RWPE2 (cell line): Measurements from ENCODE around the gene MAN1C1.

Experiments
- ATAC-seq: fragments of 200-7000 bp; cut with Tn5 transposase; 3 replicates; pipeline ENCODE4 v1.9.1; 2021; ENCODE audit warnings: low read depth
- DNase-seq: peaks from one replicate; pipeline ENCODE4 v3.0.0-alpha.2; 2020; ENCODE audit warnings: low spot score
- H3K27ac ChIP-seq: fragments of 450-650 bp; 2 replicates; pipeline ENCODE4 v1.5.1; 2017; ENCODE audit warnings: mild to moderate bottlenecking; ENCODE audit not compliant: poor library complexity, severe bottlenecking
- H3K27me3 ChIP-seq: fragments of 250-450 bp; sonication (Bioruptor Pico); 2 replicates; pipeline ENCODE4 v1.5.1; 2021; ENCODE audit warnings: mild to moderate bottlenecking, moderate library complexity; ENCODE audit not compliant: insufficient read depth, poor library complexity, severe bottlenecking
- H3K36me3 ChIP-seq: fragments of 250-450 bp; sonication (Bioruptor Pico); 2 replicates; pipeline ENCODE4 v1.5.1; 2020; ENCODE audit warnings: low read depth, mild to moderate bottlenecking, moderate library complexity
- H3K4me1 ChIP-seq: fragments of 250-450 bp; sonication (Bioruptor Pico); 2 replicates; pipeline ENCODE4 v1.5.1; 2021; ENCODE audit warnings: mild to moderate bottlenecking, moderate library complexity; ENCODE audit not compliant: insufficient read depth, poor library complexity, severe bottlenecking
- H3K4me3 ChIP-seq: fragments of 250-450 bp; sonication (Bioruptor Pico); 2 replicates; pipeline ENCODE4 v1.5.1; 2021; ENCODE audit warnings: mild to moderate bottlenecking, moderate library complexity; ENCODE audit not compliant: severe bottlenecking
- H3K9me3 ChIP-seq: fragments of 250-450 bp; sonication (Bioruptor Pico); 2 replicates; pipeline ENCODE4 v1.5.1; 2021; ENCODE audit warnings: mild to moderate bottlenecking, moderate library complexity; ENCODE audit not compliant: severe bottlenecking
- CTCF ChIP-seq: fragments of 450-650 bp; IDR thresholded peaks from one replicate; pipeline ENCODE4 v1.5.1; 2017; ENCODE audit warnings: mild to moderate bottlenecking, moderate library complexity; ENCODE audit not compliant: poor library complexity, severe bottlenecking

Gene MAN1C1

GRCh38 chr1:25702101-25702775, 85.6 kb downstream of the MAN1C1 start:
- Histone ChIP-seq H3K27me3 (no peaks in the 10 kb centered on the region), H3K9me3 (no peaks in the 10 kb centered on the region), H3K4me1 (no peaks in the 10 kb centered on the region), H3K27ac (no peak overlapping the region), H3K36me3 (no peaks in the 10 kb centered on the region), H3K4me3 (no peak overlapping the region)
- no peak for TF ChIP-seq CTCF
- ATAC-seq = no peak
- DNase-seq = no peak

GRCh38 chr1:25703041-25703440, 86.5 kb downstream of the MAN1C1 start:
- DNase-seq = no peak
- no peak overlapping the region for H3K4me3 ChIP-seq
- peaks cover 5% of the 10 kb centered on the region for H3K4me1 ChIP-seq
- H3K36me3 ChIP-seq = no peaks in the 10 kb centered on the region
- H3K9me3 ChIP-seq = no peaks in the 10 kb centered on the region
- no peak for TF ChIP-seq CTCF
- H3K27me3 ChIP-seq = no peaks in the 10 kb centered on the region
- no peak for ATAC-seq
- H3K27ac ChIP-seq = no peak overlapping the region

- Histone ChIP-seq H3K4me3 (no peak overlapping the region), H3K27ac (no peak overlapping the region), H3K9me3 (no peaks in the 10 kb centered on the region), H3K27me3 (no peaks in the 10 kb centered on the region), H3K4me1 (peaks cover 10% of the 10 kb centered on the region), H3K36me3 (no peaks in the 10 kb centered on the region)
- TF ChIP-seq CTCF = no peak
- DNase-seq (no peak), ATAC-seq (no peak)
Measured at GRCh38 chr1:25703671-25704266, 87.2 kb downstream of the MAN1C1 start.

GRCh38 chr1:25704267-25704691, 87.7 kb downstream of the MAN1C1 start:
- ATAC-seq (no peak), DNase-seq (no peak)
- Histone ChIP-seq H3K4me3 (no peak overlapping the region), H3K27me3 (no peaks in the 10 kb centered on the region), H3K4me1 (peaks cover 10% of the 10 kb centered on the region), H3K9me3 (no peaks in the 10 kb centered on the region), H3K27ac (no peak overlapping the region), H3K36me3 (no peaks in the 10 kb centered on the region)
- TF ChIP-seq CTCF = no peak

GRCh38 chr1:25705699-25706098, 89.1 kb downstream of the MAN1C1 start:
- Histone ChIP-seq H3K36me3 (no peaks in the 10 kb centered on the region), H3K4me1 (peaks cover 10% of the 10 kb centered on the region), H3K9me3 (no peaks in the 10 kb centered on the region), H3K27me3 (no peaks in the 10 kb centered on the region), H3K4me3 (no peak overlapping the region), H3K27ac (no peak overlapping the region)
- no peak for TF ChIP-seq CTCF
- no peak for DNase-seq
- no peak for ATAC-seq
